A549 (cell line): ENCODE results near the gene NTRK2. TPM values are rescaled to one million over a fixed set of nuclear protein-coding genes. Genes with fewer than 3 reads are reported as not detected.
A peak's percentile ranks its signal among the peaks of the same experiment; 100 is the strongest.

Experiments used
- ATAC-seq, 2 experiments: fragments of 200-7000 bp in 1 of 2; fragments of >200 bp in 1 of 2; cut with Nextera tagmentation in 1 of 2; cut with Tn5 transposase in 1 of 2; 3 replicates each; pipeline versions ENCODE4 v1.8.0 to v1.9.1; 2018 to 2020; ENCODE audit warnings: mild to moderate bottlenecking in 1 of 2, moderate library complexity in 1 of 2
- CTCF ChIA-PET: fragments of 300-600 bp; sonication (Branson Sonifier 250); formaldehyde crosslinking; extraction: SDS; loops from one replicate; lab custom pipeline; 2021; ENCODE audit warnings: antibody characterized with exemption, inconsistent platforms; lab: Yijun Ruan, JAX
- POLR2A ChIA-PET: fragments of 350-600 bp; formaldehyde crosslinking; extraction: SDS; loops from one replicate; lab custom pipeline; 2021; ENCODE audit warnings: antibody characterized with exemption, inconsistent platforms; lab: Yijun Ruan, JAX
- DNase-seq, 2 experiments: peaks; one replicate each; pipeline versions ENCODE4 v3.0.0 to v3.0.0-alpha.2; 2011 to 2016; ENCODE audit warnings: low read depth in 1 of 2, low spot score in 1 of 2
- FAIRE-seq: peaks from 2 replicates; lab custom pipeline; 2011; peaks lifted over from hg19 to GRCh38; lab: Jason Lieb, UNC
- H3K27ac ChIP-seq, 2 experiments: fragments of >200 bp; sonication (Bioruptor Twin); formaldehyde crosslinking; 3 replicates each; pipeline ENCODE4 v1.5.1; 2016 to 2017
- H3K4me1 ChIP-seq: fragments of >200 bp; sonication (Bioruptor Twin); formaldehyde crosslinking; 3 replicates; pipeline ENCODE4 v1.6.1; 2016
- H3K4me2 ChIP-seq: fragments of >200 bp; sonication (Bioruptor Twin); formaldehyde crosslinking; 3 replicates; pipeline ENCODE4 v1.6.1; 2016
- H3K4me3 ChIP-seq: fragments of >200 bp; sonication (Bioruptor Twin); formaldehyde crosslinking; 3 replicates; pipeline ENCODE4 v1.5.1; 2016
- H3K9me3 ChIP-seq: fragments of >200 bp; sonication (Bioruptor Twin); formaldehyde crosslinking; 3 replicates; pipeline ENCODE4 v1.6.1; 2016
- CBX2 ChIP-seq: fragments of 200-600 bp; sonication (generic); IDR thresholded peaks from 2 replicates; pipeline ENCODE4 v1.6.1; 2016; ENCODE audit warnings: low read depth, mild to moderate bottlenecking, borderline replicate concordance
- E2F6 ChIP-seq: IDR thresholded peaks from 2 replicates; pipeline ENCODE4 v1.6.1; 2012; ENCODE audit warnings: low read depth, borderline replicate concordance
- EHMT2 ChIP-seq: fragments of 200-600 bp; sonication (generic); IDR thresholded peaks from 2 replicates; pipeline ENCODE4 v1.6.1; 2016; ENCODE audit warnings: antibody characterized with exemption, low read depth, mild to moderate bottlenecking, moderate library complexity
- EP300 ChIP-seq, 2 experiments: fragments of >200 bp; sonication (Bioruptor Twin); formaldehyde crosslinking; IDR thresholded peaks; 2 replicates in 1 of 2; 3 replicates in 1 of 2; pipeline ENCODE4 v1.6.1; 2016 to 2017
- FOSB ChIP-seq: fragments of 250-450 bp; sonication (Bioruptor Pico); IDR thresholded peaks from 2 replicates; pipeline ENCODE4 v1.5.0; 2020; ENCODE audit warnings: mild to moderate bottlenecking, moderate library complexity
- FOXS1 ChIP-seq: fragments of 250-450 bp; sonication (Bioruptor Pico); IDR thresholded peaks from 2 replicates; pipeline ENCODE4 v1.5.0; 2020; ENCODE audit warnings: mild to moderate bottlenecking, moderate library complexity
- HOXB5 ChIP-seq: fragments of 250-450 bp; sonication (Bioruptor Pico); IDR thresholded peaks from 2 replicates; pipeline ENCODE4 v1.5.0; 2020; ENCODE audit warnings: mild to moderate bottlenecking, moderate library complexity
- JUN ChIP-seq, 2 experiments: fragments of >200 bp; sonication (Bioruptor Twin); formaldehyde crosslinking; IDR thresholded peaks; 2 replicates in 1 of 2; 3 replicates in 1 of 2; pipeline ENCODE4 v1.6.1; 2016 to 2017
- JUNB ChIP-seq: fragments of >200 bp; sonication (Bioruptor Twin); formaldehyde crosslinking; IDR thresholded peaks from 2 replicates; pipeline ENCODE4 v1.6.1; 2016
- MAFK ChIP-seq: fragments of 450-650 bp; IDR thresholded peaks from 2 replicates; pipeline ENCODE4 v1.6.1; 2014; ENCODE audit not compliant: partially characterized antibody
- MYC ChIP-seq: IDR thresholded peaks from 2 replicates; pipeline ENCODE4 v1.6.1; 2012; ENCODE audit warnings: mild to moderate bottlenecking, inconsistent platforms, low read length, improper control_type of control experiment, borderline replicate concordance
- NFE2L2 ChIP-seq: fragments of 150-350 bp; conservative IDR thresholded peaks from 2 replicates; pipeline ENCODE4 v1.6.1; 2014; ENCODE audit warnings: low read length
- NPAS2 ChIP-seq: fragments of 250-450 bp; sonication (Bioruptor Pico); IDR thresholded peaks from 2 replicates; pipeline ENCODE4 v1.8.0; 2022; ENCODE audit warnings: mild to moderate bottlenecking, moderate library complexity, borderline replicate concordance
- POLR2A ChIP-seq: IDR thresholded peaks from 2 replicates; pipeline ENCODE4 v1.6.1; 2012; ENCODE audit warnings: mild to moderate bottlenecking, low read length
- POLR2AphosphoS2 ChIP-seq: conservative IDR thresholded peaks from 2 replicates; pipeline ENCODE4 v1.6.1; 2012; ENCODE audit warnings: low read length, improper control_type of control experiment, inconsistent platforms
- RAD21 ChIP-seq, 2 experiments: fragments of >200 bp in 1 of 2; sonication (Bioruptor Twin) in 1 of 2; formaldehyde crosslinking in 1 of 2; IDR thresholded peaks in 1 of 2; conservative IDR thresholded peaks in 1 of 2; 2 replicates in 1 of 2; 3 replicates in 1 of 2; pipeline ENCODE4 v1.6.1; 2012 to 2018; ENCODE audit warnings: inconsistent platforms in 1 of 2
- RCOR1 ChIP-seq: fragments of 150-350 bp; IDR thresholded peaks from 2 replicates; pipeline ENCODE4 v1.6.1; 2014; ENCODE audit warnings: antibody characterized with exemption, low read length, low read depth
- RFX5 ChIP-seq: fragments of 450-650 bp; IDR thresholded peaks from 2 replicates; pipeline ENCODE4 v1.7.1; 2014; ENCODE audit warnings: antibody characterized with exemption, mild to moderate bottlenecking, moderate library complexity
- RNF2 ChIP-seq: fragments of 200-600 bp; sonication (generic); IDR thresholded peaks from 2 replicates; pipeline ENCODE4 v1.6.1; 2016; ENCODE audit warnings: low read depth, mild to moderate bottlenecking, antibody characterized with exemption, moderate library complexity, borderline replicate concordance
- TFCP2L1 ChIP-seq: fragments of 250-450 bp; sonication (Bioruptor Pico); IDR thresholded peaks from 2 replicates; pipeline ENCODE4 v1.5.0; 2021; ENCODE audit warnings: mild to moderate bottlenecking
- TP53 ChIP-seq: fragments of 250-450 bp; sonication (Bioruptor Pico); IDR thresholded peaks from 2 replicates; pipeline ENCODE4 v1.5.0; 2021; ENCODE audit warnings: mild to moderate bottlenecking, moderate library complexity
- ZNF302 ChIP-seq: fragments of 250-450 bp; sonication (Bioruptor Pico); IDR thresholded peaks from 2 replicates; pipeline ENCODE4 v1.9.0; 2021; ENCODE audit warnings: inconsistent platforms, mild to moderate bottlenecking, moderate library complexity
- WGBS: methylation state at CpG from one replicate; pipeline ENCODE4 v1.1.6; 2017; ENCODE audit errors: missing lambda C conversion rate; 5-methylcytosine and 5-hydroxymethylcytosine counted together
- polyA plus RNA-seq, 4 experiments: library from polyadenylated mRNA; depleted of rRNA in 3 of 4; stranded (reverse); fragments of >200 nt; fragmentation: RNase III in 1 of 4; extraction: RNeasy Plus Mini Kit Qiagen cat#74134 plus additional on column Dnase treatment in 1 of 4; gene quantifications; 2 replicates in 3 of 4; 3 replicates in 1 of 4; pipeline ENCODE4 v1.2.3, GENCODE V29; 2011 to 2017
- TF ChIP-seq, protein P1 (sequence below): fragments of 250-450 bp; sonication (Bioruptor Pico); IDR thresholded peaks from 2 replicates; pipeline ENCODE4 v1.5.0; 2020; ENCODE audit warnings: low read depth, mild to moderate bottlenecking, moderate library complexity

Gene NTRK2
- polyA plus RNA-seq, 2 of the 4 experiments (the other 2 are of a cell fraction) = 0.03 TPM

GRCh38 chr9:84841931-84842330 is 172.4 kb downstream of the NTRK2 start:
- FAIRE-seq (no peak), DNase-seq (no peak), ATAC-seq (no peak)
- no peak overlapping the region for H3K4me3 ChIP-seq
- 76% methylated on average over 5 of the region's 5 CpGs for WGBS
- ChIA-PET CTCF (interaction anchor here (1.7 to 2.0 kb wide), 2 partner anchors 14 to 32 kb away, joined by 4 to 5 read pairs; no protein-coding TSS in a partner anchor), POLR2A (no interaction called here)
- H3K4me1 ChIP-seq = no peaks in the 10 kb centered on the region
- no peaks in the 10 kb centered on the region for H3K9me3 ChIP-seq
- TF ChIP-seq NPAS2 (CRISPR knock-in tag) (no peak), RCOR1 (no peak), TFCP2L1 (CRISPR knock-in tag) (no peak), ZNF302 (CRISPR knock-in tag) (no peak), JUN (IDR thresholded peaks at IDR 0.05) (no peak), EHMT2 (no peak), POLR2AphosphoS2 (no peak), EP300 (IDR thresholded peaks at IDR 0.05) (no peak), NFE2L2 (no peak), CBX2 (no peak), RAD21 (conservative IDR thresholded peaks at IDR 0.05 in 1 of 2, IDR thresholded peaks at IDR 0.05 in 1 of 2) (no peak), FOSB (no peak), POLR2A (no peak)
- TF ChIP-seq, protein P1, sequence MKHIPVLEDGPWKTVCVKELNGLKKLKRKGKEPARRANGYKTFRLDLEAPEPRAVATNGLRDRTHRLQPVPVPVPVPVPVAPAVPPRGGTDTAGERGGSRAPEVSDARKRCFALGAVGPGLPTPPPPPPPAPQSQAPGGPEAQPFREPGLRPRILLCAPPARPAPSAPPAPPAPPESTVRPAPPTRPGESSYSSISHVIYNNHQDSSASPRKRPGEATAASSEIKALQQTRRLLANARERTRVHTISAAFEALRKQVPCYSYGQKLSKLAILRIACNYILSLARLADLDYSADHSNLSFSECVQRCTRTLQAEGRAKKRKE (CRISPR knock-in tag) = no peak
- no peak overlapping the region for H3K27ac ChIP-seq
- H3K4me2 ChIP-seq = no peak overlapping the region

- no peak for FAIRE-seq
- CTCF ChIA-PET = interaction anchor here (0.6 to 1.4 kb wide), 5 partner anchors 9 to 417 kb away, joined by 3 to 4 read pairs (median 3); no protein-coding TSS in a partner anchor
These were observed 173.8 kb downstream of the NTRK2 start for GRCh38 chr9:84843175-84843824.

GRCh38 chr9:84845956-84846900 is 176.7 kb downstream of the NTRK2 start:
- WGBS = 78% methylated on average over 7 of the region's 7 CpGs
- FAIRE-seq = peak; percentile 43
- Histone ChIP-seq H3K27ac (no peak overlapping the region), H3K4me1 (peaks cover 6% of the 10 kb centered on the region; the same call in 2 of the 3 replicates), H3K9me3 (peaks cover 9% of the 10 kb centered on the region; the same call in 2 of the 3 replicates), H3K4me3 (no peak overlapping the region), H3K4me2 (no peak overlapping the region)
- no peak for ATAC-seq
- no peak for DNase-seq
- ChIA-PET CTCF (no interaction called here), POLR2A (no interaction called here)
- TF ChIP-seq ZNF302 (CRISPR knock-in tag) (no peak), EP300 (IDR thresholded peaks at IDR 0.05) (no peak), E2F6 (no peak), FOXS1 (no peak), MYC (no peak), JUNB (no peak), RNF2 (no peak), TP53 (CRISPR knock-in tag) (no peak), TFCP2L1 (CRISPR knock-in tag) (no peak), MAFK (no peak), RFX5 (no peak)
- TF ChIP-seq, all 56 proteins: peak for 0

More at GRCh38 chr9:84843175-84843824, 173.8 kb downstream of the NTRK2 start:
- no peak for TF ChIP-seq TFCP2L1 (CRISPR knock-in tag)
- TF ChIP-seq FOSB = no peak
- TF ChIP-seq EP300 (IDR thresholded peaks at IDR 0.05) = no peak
- TF ChIP-seq NFE2L2 = no peak
- no peak for TF ChIP-seq EHMT2
- TF ChIP-seq HOXB5 (CRISPR knock-in tag) = no peak
- no peak for TF ChIP-seq RNF2
- Histone ChIP-seq H3K9me3 (no peaks in the 10 kb centered on the region), H3K4me3 (no peak overlapping the region), H3K27ac (no peak overlapping the region), H3K4me1 (no peaks in the 10 kb centered on the region), H3K4me2 (no peak overlapping the region)
- POLR2A ChIA-PET = no interaction called here
- DNase-seq (no peak), ATAC-seq (no peak)
- WGBS = 40% methylated on average over 5 of the region's 5 CpGs
